ENCODE measurements around the gene XRCC1.
A peak's percentile ranks its signal among the peaks of the same experiment; 100 is the strongest.
"Not testable (repeated sequence)": the region's sequence is repeated elsewhere in the genome, so short reads cannot be mapped to it uniquely, and the experiment has no call there.

XRCC1 gene

GRCh38 chr19:43575955-43576878, 890 bp upstream of the XRCC1 start:
- DNase-seq (ENCODE audit: low spot score) = no peak

GRCh38 chr19:43574424-43575155, 737 bp downstream of the XRCC1 start:
- no peak for DNase-seq (ENCODE audit: low spot score)

- no peak for DNase-seq (ENCODE audit: low spot score)
Observed at GRCh38 chr19:43572171-43572588, 3.1 kb downstream of the XRCC1 start.

GRCh38 chr19:43570174-43570791, 5.0 kb downstream of the XRCC1 start:
- no peak for DNase-seq (ENCODE audit: low spot score)

GRCh38 chr19:43569657-43570056, 5.7 kb downstream of the XRCC1 start:
- no peak for DNase-seq (ENCODE audit: low spot score)

- DNase-seq (ENCODE audit: low spot score) = no peak
Observed at GRCh38 chr19:43564800-43565199, 10.5 kb downstream of the XRCC1 start.

- no peak for DNase-seq (ENCODE audit: low spot score)
Observed at GRCh38 chr19:43563816-43564457, 11.4 kb downstream of the XRCC1 start.

- DNase-seq (ENCODE audit: low spot score) = peak; percentile 56
Observed at GRCh38 chr19:43562698-43563241, 12.6 kb downstream of the XRCC1 start.

GRCh38 chr19:43562226-43562697, 13.1 kb downstream of the XRCC1 start:
- DNase-seq (ENCODE audit: low spot score) = no peak

GRCh38 chr19:43561139-43561970, 14.0 kb downstream of the XRCC1 start:
- DNase-seq (ENCODE audit: low spot score) = no peak

GRCh38 chr19:43560687-43561086, 14.6 kb downstream of the XRCC1 start:
- DNase-seq (ENCODE audit: low spot score) = no peak

GRCh38 chr19:43555185-43555770, 20.0 kb downstream of the XRCC1 start:
- peak; percentile 77 for DNase-seq (ENCODE audit: low spot score)

GRCh38 chr19:43554317-43554895, 20.9 kb downstream of the XRCC1 start:
- no peak for DNase-seq (ENCODE audit: low spot score)

- no peak for DNase-seq (ENCODE audit: low spot score)
Observed at GRCh38 chr19:43553656-43554055, 21.7 kb downstream of the XRCC1 start.

GRCh38 chr19:43552616-43553015, 22.7 kb downstream of the XRCC1 start:
- no peak for DNase-seq (ENCODE audit: low spot score)

GRCh38 chr19:43552198-43552450, 23.2 kb downstream of the XRCC1 start:
- no peak for DNase-seq (ENCODE audit: low spot score)

GRCh38 chr19:43551399-43552197, 23.7 kb downstream of the XRCC1 start:
- DNase-seq (ENCODE audit: low spot score) = no peak

GRCh38 chr19:43548706-43549105, 26.6 kb downstream of the XRCC1 start:
- no peak for DNase-seq (ENCODE audit: low spot score)

GRCh38 chr19:43547926-43548325, 27.4 kb downstream of the XRCC1 start:
- not testable (repeated sequence) for DNase-seq (ENCODE audit: low spot score)

All from globus pallidus (tissue), 1 donor.